HepG2 (cell line): Measurements from ENCODE around the gene LIF. TPM values are rescaled to one million over a fixed set of nuclear protein-coding genes. Genes with fewer than 3 reads are reported as not detected.

Experiments used
- KLF9 ChIP-seq: IDR thresholded peaks from 2 replicates; pipeline ENCODE4 v1.6.1; 2016; ENCODE audit warnings: low read depth
- MIER2 ChIP-seq: IDR thresholded peaks from 2 replicates; pipeline ENCODE4 v1.6.1; 2016; ENCODE audit warnings: missing biosample characterization, missing genetic modification reagents
- RELA ChIP-seq: sonication (generic); formaldehyde crosslinking; IDR thresholded peaks from 2 replicates; pipeline ENCODE4 v1.4.0; 2020; ENCODE audit warnings: missing genetic modification reagents
- RXRA ChIP-seq: sonication (generic); formaldehyde crosslinking; IDR thresholded peaks from 2 replicates; pipeline ENCODE4 v1.5.1; 2020; ENCODE audit warnings: missing genetic modification reagents
- SALL1 ChIP-seq: sonication (generic); formaldehyde crosslinking; IDR thresholded peaks from 2 replicates; pipeline ENCODE4 v1.8.0; 2022; ENCODE audit warnings: mild to moderate bottlenecking, missing genetic modification reagents
- TOE1 ChIP-seq: sonication (generic); formaldehyde crosslinking; IDR thresholded peaks from 2 replicates; pipeline ENCODE4 v1.4.0; 2020; ENCODE audit warnings: mild to moderate bottlenecking, missing genetic modification reagents
- XRCC5 ChIP-seq: fragments of 200-400 bp; formaldehyde crosslinking; optimal IDR thresholded peaks from 2 replicates; pipeline ENCODE3; 2017; ENCODE audit warnings: mild to moderate bottlenecking, low read length
- ZNF263 ChIP-seq: sonication (generic); formaldehyde crosslinking; IDR thresholded peaks from 2 replicates; pipeline ENCODE4 v1.4.0; 2020; ENCODE audit warnings: missing genetic modification reagents
- ZNF562 ChIP-seq: sonication (generic); formaldehyde crosslinking; IDR thresholded peaks from 2 replicates; pipeline ENCODE4 v1.8.0; 2022; ENCODE audit warnings: missing genetic modification reagents, borderline replicate concordance
- ZNF567 ChIP-seq: sonication (generic); formaldehyde crosslinking; IDR thresholded peaks from 2 replicates; pipeline ENCODE4 v1.8.1; 2023; ENCODE audit warnings: mild to moderate bottlenecking, missing genetic modification reagents, borderline replicate concordance
- ZNF574 ChIP-seq: sonication (generic); formaldehyde crosslinking; IDR thresholded peaks from 2 replicates; pipeline ENCODE4 v1.4.0; 2020; ENCODE audit warnings: missing genetic modification reagents
- polyA plus RNA-seq, 8 experiments: library from polyadenylated mRNA; depleted of rRNA in 3 of 8; stranded (reverse) in 7 of 8; unstranded in 1 of 8; fragments of >200 nt; fragmentation: Illumina TruSeq in 4 of 8; extraction: Trizol in 4 of 8; gene quantifications; 2 replicates each; pipeline versions ENCODE4 v1.2.1 to v1.2.3, GENCODE V29; 2011 to 2016; ENCODE audit warnings: low read depth in 4 of 8, missing spikeins in 1 of 8, mixed read lengths in 1 of 8; ENCODE audit not compliant: insufficient read depth in 1 of 8
- total RNA-seq, 5 experiments: library from RNA; depleted of rRNA; stranded (reverse); fragments of >200 nt; fragmentation: Illumina TruSeq; extraction: Trizol; gene quantifications; 2 replicates each; pipeline ENCODE4 v1.2.3, GENCODE V29; 2016; ENCODE audit warnings: low read depth in 1 of 5
- TF ChIP-seq, protein P1 (sequence below): sonication (generic); formaldehyde crosslinking; IDR thresholded peaks from 2 replicates; pipeline ENCODE4 v1.4.0; 2020; ENCODE audit warnings: mild to moderate bottlenecking, missing genetic modification reagents
- TF ChIP-seq, protein P2 (sequence below): sonication (generic); formaldehyde crosslinking; IDR thresholded peaks from 2 replicates; pipeline ENCODE4 v1.4.0; 2020; ENCODE audit warnings: missing genetic modification reagents, borderline replicate concordance
- TF ChIP-seq, protein P3 (sequence below): sonication (generic); formaldehyde crosslinking; IDR thresholded peaks from 2 replicates; pipeline ENCODE4 v1.4.0; 2020; ENCODE audit warnings: missing genetic modification reagents
- TF ChIP-seq, protein P4 (sequence below): sonication (generic); formaldehyde crosslinking; IDR thresholded peaks from 2 replicates; pipeline ENCODE4 v1.4.0; 2020; ENCODE audit warnings: missing genetic modification reagents

The LIF gene
- total and polyA plus RNA-seq, 2 of the 13 experiments (the other 11 are each of a cell fraction or from before 2014, with no cell fraction given) = 3.6 to 8.5 TPM

DNA sequence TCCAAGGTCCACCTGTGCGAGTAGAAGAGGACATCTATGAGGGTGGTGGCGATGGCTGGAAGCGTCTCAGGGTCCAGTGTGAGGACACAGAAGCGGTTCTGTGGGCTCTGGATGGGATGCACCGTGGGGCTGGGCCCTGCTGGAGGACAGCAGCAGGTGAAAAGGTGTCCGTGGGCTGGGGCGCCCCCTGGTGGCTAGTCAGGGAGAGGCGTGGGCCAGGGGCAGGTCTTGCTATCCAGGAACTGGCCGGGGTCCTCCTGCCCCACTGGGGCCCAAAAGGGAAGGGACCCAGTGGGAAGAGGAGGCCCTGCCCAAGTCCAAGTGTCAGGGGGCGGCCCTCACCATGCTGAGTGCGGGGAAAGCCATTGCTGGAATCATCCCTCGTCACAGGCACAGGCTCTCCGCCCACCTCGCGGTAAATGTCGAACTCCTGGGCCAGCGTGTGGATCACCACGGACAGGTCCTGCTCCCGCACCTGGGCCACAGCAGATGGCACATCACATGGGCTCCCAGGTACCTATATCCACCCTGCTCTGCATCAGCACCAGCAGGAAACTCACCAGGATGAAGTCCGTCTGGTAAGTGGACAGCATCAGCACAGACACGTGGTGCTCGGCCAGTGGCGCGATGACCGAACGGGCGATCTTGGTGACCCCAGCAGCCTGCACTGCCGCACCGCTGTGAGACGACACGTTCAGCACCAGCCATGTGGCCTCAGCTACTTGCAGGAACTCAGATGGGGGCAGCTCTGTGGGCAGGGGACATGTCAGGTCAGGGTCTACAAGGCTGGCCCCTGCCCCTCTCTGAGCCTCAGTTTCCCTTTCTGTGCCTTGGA is 40.5 kb upstream of the LIF start (continued):
- TF ChIP-seq, protein P1, sequence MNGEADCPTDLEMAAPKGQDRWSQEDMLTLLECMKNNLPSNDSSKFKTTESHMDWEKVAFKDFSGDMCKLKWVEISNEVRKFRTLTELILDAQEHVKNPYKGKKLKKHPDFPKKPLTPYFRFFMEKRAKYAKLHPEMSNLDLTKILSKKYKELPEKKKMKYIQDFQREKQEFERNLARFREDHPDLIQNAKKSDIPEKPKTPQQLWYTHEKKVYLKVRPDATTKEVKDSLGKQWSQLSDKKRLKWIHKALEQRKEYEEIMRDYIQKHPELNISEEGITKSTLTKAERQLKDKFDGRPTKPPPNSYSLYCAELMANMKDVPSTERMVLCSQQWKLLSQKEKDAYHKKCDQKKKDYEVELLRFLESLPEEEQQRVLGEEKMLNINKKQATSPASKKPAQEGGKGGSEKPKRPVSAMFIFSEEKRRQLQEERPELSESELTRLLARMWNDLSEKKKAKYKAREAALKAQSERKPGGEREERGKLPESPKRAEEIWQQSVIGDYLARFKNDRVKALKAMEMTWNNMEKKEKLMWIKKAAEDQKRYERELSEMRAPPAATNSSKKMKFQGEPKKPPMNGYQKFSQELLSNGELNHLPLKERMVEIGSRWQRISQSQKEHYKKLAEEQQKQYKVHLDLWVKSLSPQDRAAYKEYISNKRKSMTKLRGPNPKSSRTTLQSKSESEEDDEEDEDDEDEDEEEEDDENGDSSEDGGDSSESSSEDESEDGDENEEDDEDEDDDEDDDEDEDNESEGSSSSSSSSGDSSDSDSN (CRISPR knock-in tag) = no peak; the same call in 1 of the 2 replicates
- TF ChIP-seq TOE1 (CRISPR knock-in tag) (no peak), ZNF263 (peak; percentile 34; the same call in 1 of the 2 replicates), ZNF574 (0 out of 2 replicates have a peak, but pooled peaks have one; percentile 24), RXRA (no peak), KLF9 (no peak), XRCC5 (peak; percentile 46), RELA (CRISPR knock-in tag) (no peak), SALL1 (peak; percentile 23; the same call in 1 of the 2 replicates), ZNF567 (CRISPR knock-in tag) (no peak), ZNF562 (CRISPR knock-in tag) (no peak), MIER2 (CRISPR knock-in tag) (no peak)
- TF ChIP-seq, protein P2, sequence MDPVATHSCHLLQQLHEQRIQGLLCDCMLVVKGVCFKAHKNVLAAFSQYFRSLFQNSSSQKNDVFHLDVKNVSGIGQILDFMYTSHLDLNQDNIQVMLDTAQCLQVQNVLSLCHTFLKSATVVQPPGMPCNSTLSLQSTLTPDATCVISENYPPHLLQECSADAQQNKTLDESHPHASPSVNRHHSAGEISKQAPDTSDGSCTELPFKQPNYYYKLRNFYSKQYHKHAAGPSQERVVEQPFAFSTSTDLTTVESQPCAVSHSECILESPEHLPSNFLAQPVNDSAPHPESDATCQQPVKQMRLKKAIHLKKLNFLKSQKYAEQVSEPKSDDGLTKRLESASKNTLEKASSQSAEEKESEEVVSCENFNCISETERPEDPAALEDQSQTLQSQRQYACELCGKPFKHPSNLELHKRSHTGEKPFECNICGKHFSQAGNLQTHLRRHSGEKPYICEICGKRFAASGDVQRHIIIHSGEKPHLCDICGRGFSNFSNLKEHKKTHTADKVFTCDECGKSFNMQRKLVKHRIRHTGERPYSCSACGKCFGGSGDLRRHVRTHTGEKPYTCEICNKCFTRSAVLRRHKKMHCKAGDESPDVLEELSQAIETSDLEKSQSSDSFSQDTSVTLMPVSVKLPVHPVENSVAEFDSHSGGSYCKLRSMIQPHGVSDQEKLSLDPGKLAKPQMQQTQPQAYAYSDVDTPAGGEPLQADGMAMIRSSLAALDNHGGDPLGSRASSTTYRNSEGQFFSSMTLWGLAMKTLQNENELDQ = 0 out of 2 replicates have a peak, but pooled peaks have one; percentile 30
- TF ChIP-seq, protein P3, sequence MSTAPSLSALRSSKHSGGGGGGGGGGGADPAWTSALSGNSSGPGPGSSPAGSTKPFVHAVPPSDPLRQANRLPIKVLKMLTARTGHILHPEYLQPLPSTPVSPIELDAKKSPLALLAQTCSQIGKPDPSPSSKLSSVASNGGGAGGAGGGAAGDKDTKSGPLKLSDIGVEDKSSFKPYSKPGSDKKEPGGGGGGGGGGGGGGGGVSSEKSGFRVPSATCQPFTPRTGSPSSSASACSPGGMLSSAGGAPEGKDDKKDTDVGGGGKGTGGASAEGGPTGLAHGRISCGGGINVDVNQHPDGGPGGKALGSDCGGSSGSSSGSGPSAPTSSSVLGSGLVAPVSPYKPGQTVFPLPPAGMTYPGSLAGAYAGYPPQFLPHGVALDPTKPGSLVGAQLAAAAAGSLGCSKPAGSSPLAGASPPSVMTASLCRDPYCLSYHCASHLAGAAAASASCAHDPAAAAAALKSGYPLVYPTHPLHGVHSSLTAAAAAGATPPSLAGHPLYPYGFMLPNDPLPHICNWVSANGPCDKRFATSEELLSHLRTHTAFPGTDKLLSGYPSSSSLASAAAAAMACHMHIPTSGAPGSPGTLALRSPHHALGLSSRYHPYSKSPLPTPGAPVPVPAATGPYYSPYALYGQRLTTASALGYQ (CRISPR knock-in tag) = no peak
- TF ChIP-seq, protein P4, sequence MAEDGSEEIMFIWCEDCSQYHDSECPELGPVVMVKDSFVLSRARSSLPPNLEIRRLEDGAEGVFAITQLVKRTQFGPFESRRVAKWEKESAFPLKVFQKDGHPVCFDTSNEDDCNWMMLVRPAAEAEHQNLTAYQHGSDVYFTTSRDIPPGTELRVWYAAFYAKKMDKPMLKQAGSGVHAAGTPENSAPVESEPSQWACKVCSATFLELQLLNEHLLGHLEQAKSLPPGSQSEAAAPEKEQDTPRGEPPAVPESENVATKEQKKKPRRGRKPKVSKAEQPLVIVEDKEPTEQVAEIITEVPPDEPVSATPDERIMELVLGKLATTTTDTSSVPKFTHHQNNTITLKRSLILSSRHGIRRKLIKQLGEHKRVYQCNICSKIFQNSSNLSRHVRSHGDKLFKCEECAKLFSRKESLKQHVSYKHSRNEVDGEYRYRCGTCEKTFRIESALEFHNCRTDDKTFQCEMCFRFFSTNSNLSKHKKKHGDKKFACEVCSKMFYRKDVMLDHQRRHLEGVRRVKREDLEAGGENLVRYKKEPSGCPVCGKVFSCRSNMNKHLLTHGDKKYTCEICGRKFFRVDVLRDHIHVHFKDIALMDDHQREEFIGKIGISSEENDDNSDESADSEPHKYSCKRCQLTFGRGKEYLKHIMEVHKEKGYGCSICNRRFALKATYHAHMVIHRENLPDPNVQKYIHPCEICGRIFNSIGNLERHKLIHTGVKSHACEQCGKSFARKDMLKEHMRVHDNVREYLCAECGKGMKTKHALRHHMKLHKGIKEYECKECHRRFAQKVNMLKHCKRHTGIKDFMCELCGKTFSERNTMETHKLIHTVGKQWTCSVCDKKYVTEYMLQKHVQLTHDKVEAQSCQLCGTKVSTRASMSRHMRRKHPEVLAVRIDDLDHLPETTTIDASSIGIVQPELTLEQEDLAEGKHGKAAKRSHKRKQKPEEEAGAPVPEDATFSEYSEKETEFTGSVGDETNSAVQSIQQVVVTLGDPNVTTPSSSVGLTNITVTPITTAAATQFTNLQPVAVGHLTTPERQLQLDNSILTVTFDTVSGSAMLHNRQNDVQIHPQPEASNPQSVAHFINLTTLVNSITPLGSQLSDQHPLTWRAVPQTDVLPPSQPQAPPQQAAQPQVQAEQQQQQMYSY (CRISPR knock-in tag) = no peak
